Measurements from ENCODE around the gene WASHC1.
"Not testable (repeated sequence)": the region's sequence is repeated elsewhere in the genome, so short reads cannot be mapped to it uniquely, and the experiment has no call there.

- not testable (repeated sequence) for TF ChIP-seq CTCF (IDR thresholded peaks at IDR 0.05); POLR2A (IDR thresholded peaks at IDR 0.05; ENCODE audit: low read depth)
These were observed 7.6 kb downstream of the WASHC1 start for GRCh38 chr9:21621-22020.

Data from esophagus muscularis mucosa (tissue), 3 donors.